ENCODE results near the gene MED7. TPM values are rescaled to one million over a fixed set of nuclear protein-coding genes. Genes with fewer than 3 reads are reported as not detected.

The MED7 gene
- total RNA-seq, 1 donor from 2014 or later, result 11.9 TPM

DNA sequence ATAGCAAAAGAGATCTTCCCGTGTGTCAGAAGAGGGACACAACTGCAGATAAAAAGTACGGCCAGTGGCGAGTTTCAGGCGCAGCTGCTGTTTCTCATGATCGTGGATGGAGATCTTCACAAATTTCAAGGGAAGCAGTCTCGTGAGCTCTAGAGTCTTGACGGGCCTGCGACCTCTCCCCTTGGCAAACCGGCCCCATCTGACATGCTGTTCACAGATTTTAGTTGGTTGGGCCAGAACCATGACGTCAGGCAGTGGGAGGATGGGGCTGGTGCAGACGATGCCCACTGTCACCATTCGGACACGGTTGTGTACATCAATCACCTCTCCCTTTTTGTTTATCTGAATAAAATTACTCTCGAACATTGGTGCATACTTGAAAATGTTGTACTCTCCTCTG is 23.0 kb upstream of the MED7 start:
- Mint-ChIP-seq H3K4me3 (no peak overlapping the region), H3K36me3 (no peaks in the 10 kb centered on the region), H3K27me3 (peaks cover 6% of the 10 kb centered on the region), H3K27ac (no peak overlapping the region), H3K9me3 (no peaks in the 10 kb centered on the region), H3K4me1 (ENCODE audit: unreplicated experiment) (no peaks in the 10 kb centered on the region)
- TF ChIP-seq, protein P1, sequence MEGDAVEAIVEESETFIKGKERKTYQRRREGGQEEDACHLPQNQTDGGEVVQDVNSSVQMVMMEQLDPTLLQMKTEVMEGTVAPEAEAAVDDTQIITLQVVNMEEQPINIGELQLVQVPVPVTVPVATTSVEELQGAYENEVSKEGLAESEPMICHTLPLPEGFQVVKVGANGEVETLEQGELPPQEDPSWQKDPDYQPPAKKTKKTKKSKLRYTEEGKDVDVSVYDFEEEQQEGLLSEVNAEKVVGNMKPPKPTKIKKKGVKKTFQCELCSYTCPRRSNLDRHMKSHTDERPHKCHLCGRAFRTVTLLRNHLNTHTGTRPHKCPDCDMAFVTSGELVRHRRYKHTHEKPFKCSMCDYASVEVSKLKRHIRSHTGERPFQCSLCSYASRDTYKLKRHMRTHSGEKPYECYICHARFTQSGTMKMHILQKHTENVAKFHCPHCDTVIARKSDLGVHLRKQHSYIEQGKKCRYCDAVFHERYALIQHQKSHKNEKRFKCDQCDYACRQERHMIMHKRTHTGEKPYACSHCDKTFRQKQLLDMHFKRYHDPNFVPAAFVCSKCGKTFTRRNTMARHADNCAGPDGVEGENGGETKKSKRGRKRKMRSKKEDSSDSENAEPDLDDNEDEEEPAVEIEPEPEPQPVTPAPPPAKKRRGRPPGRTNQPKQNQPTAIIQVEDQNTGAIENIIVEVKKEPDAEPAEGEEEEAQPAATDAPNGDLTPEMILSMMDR (conservative IDR thresholded peaks at IDR 0.05), result no peak
- DNase-seq (ENCODE audit: extremely low spot score, unreplicated experiment), result no peak

DNA sequence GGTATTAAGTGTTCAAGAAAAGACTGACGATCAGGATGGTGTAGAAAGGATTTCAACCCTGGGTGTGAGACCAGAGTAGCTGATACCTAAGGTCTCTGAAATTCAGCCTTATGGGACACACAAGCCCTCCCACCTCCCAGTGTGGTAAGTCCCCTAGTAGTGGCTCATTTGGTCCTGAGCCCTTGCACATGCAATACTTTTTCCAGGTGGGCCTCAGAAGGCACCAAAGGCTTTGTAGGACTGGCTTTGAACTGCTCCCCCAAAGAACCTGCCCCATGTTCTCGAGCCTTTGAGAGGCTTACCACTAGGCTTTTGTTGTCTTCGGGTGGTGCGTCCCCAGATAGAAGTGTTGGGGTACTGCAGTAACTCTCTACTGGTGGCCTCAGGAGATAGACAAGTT is 22.6 kb upstream of the MED7 start:
- H3K36me3 Mint-ChIP-seq, result no peaks in the 10 kb centered on the region
- H3K27ac Mint-ChIP-seq, result no peak overlapping the region
- TF ChIP-seq, protein P1 (conservative IDR thresholded peaks at IDR 0.05), result no peak
- DNase-seq (ENCODE audit: extremely low spot score, unreplicated experiment), result no peak
- H3K4me3 Mint-ChIP-seq, result no peak overlapping the region
- no peaks in the 10 kb centered on the region for H3K4me1 Mint-ChIP-seq (ENCODE audit: unreplicated experiment)
- H3K9me3 Mint-ChIP-seq, result no peaks in the 10 kb centered on the region
- H3K27me3 Mint-ChIP-seq, result peaks cover 6% of the 10 kb centered on the region

DNA sequence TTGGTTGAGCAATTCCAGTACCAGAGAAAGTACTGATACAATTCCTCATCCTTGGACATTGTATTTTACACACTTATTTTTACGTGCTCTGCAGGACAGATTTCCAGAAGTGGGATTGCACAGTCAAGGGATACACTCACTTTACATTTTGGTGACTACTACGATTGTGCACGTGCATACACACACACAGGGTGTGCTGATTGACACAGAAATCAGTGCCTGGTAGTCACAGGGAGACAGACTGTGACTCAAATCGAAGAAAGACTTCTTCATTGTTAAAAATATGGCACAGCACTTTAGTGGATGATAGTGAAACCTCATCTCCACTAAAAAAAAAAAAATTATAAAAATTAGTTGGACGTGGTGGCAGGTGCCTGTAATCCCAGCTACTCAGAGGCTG is 21.9 kb upstream of the MED7 start:
- Mint-ChIP-seq H3K27me3 (peaks cover 6% of the 10 kb centered on the region), H3K4me3 (no peak overlapping the region), H3K4me1 (ENCODE audit: unreplicated experiment) (no peaks in the 10 kb centered on the region), H3K9me3 (no peaks in the 10 kb centered on the region), H3K27ac (no peak overlapping the region), H3K36me3 (no peaks in the 10 kb centered on the region)
- TF ChIP-seq, protein P1 (conservative IDR thresholded peaks at IDR 0.05), result no peak
- DNase-seq (ENCODE audit: extremely low spot score, unreplicated experiment), result no peak

DNA sequence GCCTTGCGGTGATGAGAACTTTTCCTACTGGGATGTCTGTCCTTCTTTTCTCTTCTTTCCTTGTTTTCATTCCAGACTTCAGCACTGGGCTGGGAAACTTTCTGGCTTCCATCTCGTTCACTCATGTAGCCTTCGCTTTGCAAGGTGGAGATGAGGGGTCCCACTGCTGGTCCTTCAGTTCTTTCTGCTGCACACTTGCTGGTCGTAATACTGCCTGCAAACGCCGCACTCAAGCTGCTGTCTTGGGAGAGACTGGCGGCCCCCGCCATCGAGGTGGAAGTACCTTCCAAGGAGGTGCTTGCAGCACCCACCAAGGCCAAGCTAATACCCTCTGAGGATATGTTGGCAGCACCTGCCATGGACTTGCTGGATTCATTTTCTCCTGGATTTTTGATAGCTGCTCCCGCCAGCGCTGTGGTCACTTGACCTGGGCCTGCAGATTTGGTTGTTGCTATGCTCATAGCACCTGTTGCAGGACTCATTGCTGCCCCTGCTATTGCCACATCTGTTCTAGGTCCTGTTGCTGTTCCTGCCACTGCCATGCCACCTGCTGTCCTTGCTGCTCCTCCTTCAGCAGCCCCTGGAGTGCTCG is 20.4 kb upstream of the MED7 start:
- TF ChIP-seq, protein P1 (conservative IDR thresholded peaks at IDR 0.05), result no peak
- Mint-ChIP-seq H3K27ac (no peak overlapping the region), H3K36me3 (no peaks in the 10 kb centered on the region), H3K4me1 (ENCODE audit: unreplicated experiment) (no peaks in the 10 kb centered on the region), H3K9me3 (no peaks in the 10 kb centered on the region), H3K27me3 (peaks cover 5% of the 10 kb centered on the region), H3K4me3 (no peak overlapping the region)
- no peak for DNase-seq (ENCODE audit: extremely low spot score, unreplicated experiment)

DNA sequence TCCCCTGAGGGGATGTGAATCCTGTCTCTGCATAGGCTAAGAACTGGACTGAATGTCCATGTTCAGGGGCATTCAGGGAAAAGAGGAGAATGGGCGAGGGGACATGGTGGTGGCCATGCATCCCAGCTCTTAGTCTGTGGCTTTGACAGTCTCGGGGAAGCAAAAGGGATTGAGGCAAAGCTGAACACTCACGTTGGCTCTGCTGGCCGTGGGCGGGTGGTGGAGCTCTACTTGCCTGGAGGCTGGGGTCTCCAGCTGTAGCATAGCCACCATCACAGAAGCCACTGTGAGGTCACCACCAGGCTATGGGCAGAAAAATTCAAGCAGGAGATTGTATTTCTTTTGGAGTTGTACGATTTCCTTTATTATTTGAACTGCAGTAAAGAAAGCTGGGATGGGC is 19.3 kb upstream of the MED7 start:
- Mint-ChIP-seq H3K27ac (no peak overlapping the region), H3K9me3 (no peaks in the 10 kb centered on the region), H3K36me3 (no peaks in the 10 kb centered on the region), H3K4me3 (no peak overlapping the region), H3K27me3 (no peaks in the 10 kb centered on the region), H3K4me1 (ENCODE audit: unreplicated experiment) (no peaks in the 10 kb centered on the region)
- DNase-seq (ENCODE audit: extremely low spot score, unreplicated experiment), result no peak
- TF ChIP-seq, protein P1 (conservative IDR thresholded peaks at IDR 0.05), result no peak

DNA sequence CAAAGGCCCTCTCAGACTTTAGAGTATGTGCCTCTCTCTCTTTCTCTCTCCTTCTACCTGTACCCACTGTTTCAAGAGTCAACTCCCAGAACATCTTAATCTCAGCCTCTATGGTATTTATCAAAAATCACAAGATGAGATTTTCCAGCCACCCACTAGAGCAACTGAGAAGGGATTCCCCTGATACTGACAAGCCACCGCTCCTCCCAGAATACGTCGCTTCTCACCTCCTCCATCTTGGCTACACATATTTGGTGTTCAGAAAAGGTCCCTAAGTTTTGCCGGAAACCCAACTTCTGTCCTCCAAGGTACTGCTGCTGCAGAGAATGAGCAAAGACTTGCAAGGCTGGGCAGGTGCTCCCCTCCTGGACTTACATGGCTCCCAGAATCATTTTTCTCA is 17.3 kb upstream of the MED7 start:
- Mint-ChIP-seq H3K27ac (no peak overlapping the region), H3K36me3 (no peaks in the 10 kb centered on the region), H3K9me3 (no peaks in the 10 kb centered on the region), H3K4me1 (ENCODE audit: unreplicated experiment) (no peaks in the 10 kb centered on the region), H3K27me3 (no peaks in the 10 kb centered on the region), H3K4me3 (no peak overlapping the region)
- DNase-seq (ENCODE audit: extremely low spot score, unreplicated experiment), result no peak
- TF ChIP-seq, protein P1 (conservative IDR thresholded peaks at IDR 0.05), result no peak

Measured in type B pancreatic cell (in vitro differentiated cells).